HUES6 (cell line): ENCODE measurements around the gene HS6ST1.

Source experiments
- H3K27ac ChIP-seq: 2 replicates; pipeline ENCODE4 v1.7.0; 2013; ENCODE audit warnings: low read depth, mild to moderate bottlenecking, low read length, inconsistent platforms
- H3K27me3 ChIP-seq: 2 replicates; pipeline ENCODE4 v1.6.1; 2013; ENCODE audit warnings: low read length; ENCODE audit not compliant: control insufficient read depth, insufficient read depth
- H3K36me3 ChIP-seq: 2 replicates; pipeline ENCODE4 v1.6.1; 2013; ENCODE audit warnings: low read length; ENCODE audit not compliant: control insufficient read depth, insufficient read depth
- H3K4me1 ChIP-seq: 2 replicates; pipeline ENCODE4 v1.6.1; 2013; ENCODE audit warnings: low read length; ENCODE audit not compliant: control insufficient read depth, insufficient read depth
- H3K4me3 ChIP-seq: 2 replicates; pipeline ENCODE4 v1.5.1; 2013; ENCODE audit warnings: low read depth, low read length
- H3K9ac ChIP-seq: one replicate; pipeline ENCODE4 v1.6.1; 2013; ENCODE audit warnings: mild to moderate bottlenecking, low read length
- H3K9me3 ChIP-seq: 2 replicates; pipeline ENCODE4 v1.6.1; 2013; ENCODE audit warnings: low read depth, low read length; ENCODE audit not compliant: control insufficient read depth, insufficient read depth

HS6ST1 gene

GRCh38 chr2:128307595-128307994 is 11.1 kb downstream of the HS6ST1 start:
- peaks cover 14% of the 10 kb centered on the region; the same call in 1 of the 2 replicates for H3K36me3 ChIP-seq
- H3K27ac ChIP-seq: no peak overlapping the region
- no peaks in the 10 kb centered on the region for H3K9me3 ChIP-seq
- no peak overlapping the region for H3K4me3 ChIP-seq
- no peak overlapping the region for H3K9ac ChIP-seq
- no peaks in the 10 kb centered on the region for H3K27me3 ChIP-seq
- H3K4me1 ChIP-seq: peaks cover 36% of the 10 kb centered on the region

DNA sequence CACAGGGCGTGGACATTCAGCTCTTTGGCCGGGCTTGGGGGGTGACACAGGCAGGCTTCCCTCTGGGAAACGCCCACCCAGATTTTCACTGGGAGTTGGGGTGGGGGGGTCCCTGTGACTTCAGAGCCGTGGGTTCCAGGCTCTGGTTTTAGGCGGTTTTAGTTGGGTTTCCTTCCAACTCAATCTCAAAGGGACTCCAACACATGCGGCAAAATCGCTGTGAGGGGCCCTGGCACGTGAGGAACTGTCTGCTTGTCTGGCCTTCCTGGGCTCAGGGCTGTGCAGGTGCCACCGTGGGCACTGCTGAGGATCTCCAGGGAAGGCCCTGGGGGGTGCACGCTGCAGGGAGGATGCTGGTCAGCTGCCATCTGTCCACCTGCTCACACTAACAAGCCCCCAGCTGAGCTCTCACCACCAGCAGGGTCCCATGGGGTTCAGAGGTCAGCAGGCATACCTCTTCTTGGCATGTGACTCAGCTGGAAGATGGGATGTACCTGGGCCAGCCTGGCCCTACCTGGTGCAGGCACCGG is 11.7 kb downstream of the HS6ST1 start:
- Histone ChIP-seq H3K27me3 (no peaks in the 10 kb centered on the region), H3K9ac (no peak overlapping the region), H3K4me3 (no peak overlapping the region), H3K4me1 (peaks cover 36% of the 10 kb centered on the region), H3K36me3 (peaks cover 12% of the 10 kb centered on the region; the same call in 1 of the 2 replicates), H3K9me3 (no peaks in the 10 kb centered on the region), H3K27ac (no peak overlapping the region)

GRCh38 chr2:128306081-128306930 is 12.4 kb downstream of the HS6ST1 start:
- Histone ChIP-seq H3K27ac (no peak overlapping the region), H3K9ac (no peak overlapping the region), H3K9me3 (no peaks in the 10 kb centered on the region), H3K36me3 (peaks cover 8% of the 10 kb centered on the region; the same call in 1 of the 2 replicates), H3K4me1 (peaks cover 39% of the 10 kb centered on the region), H3K27me3 (no peaks in the 10 kb centered on the region), H3K4me3 (no peak overlapping the region)

DNA sequence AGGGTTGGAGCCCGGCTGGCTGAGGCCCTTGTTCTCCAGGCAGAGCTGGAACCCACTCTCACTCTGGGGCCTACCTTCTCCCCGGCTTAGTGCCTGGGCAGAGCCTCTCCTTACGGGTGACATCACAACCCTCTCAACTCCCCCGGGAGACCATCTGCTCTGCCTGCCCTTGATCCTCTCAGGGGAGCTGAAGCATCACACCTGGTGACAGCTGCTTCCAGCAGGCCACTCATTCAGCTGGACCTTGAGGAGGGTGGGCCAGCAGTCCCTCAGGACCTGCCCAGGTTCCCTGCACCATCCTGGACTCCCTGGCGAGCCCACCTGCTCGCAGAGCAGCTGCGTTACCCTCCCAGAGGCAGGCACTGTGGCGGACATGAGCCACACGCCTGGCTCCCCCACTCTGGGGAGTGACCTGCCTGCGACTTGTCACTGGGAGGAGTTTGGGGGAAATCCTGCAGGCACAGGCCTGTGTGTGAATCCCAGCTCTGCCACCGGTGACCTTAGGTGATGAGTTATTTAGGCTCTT is 13.1 kb downstream of the HS6ST1 start:
- Histone ChIP-seq H3K9me3 (no peaks in the 10 kb centered on the region), H3K36me3 (peaks cover 7% of the 10 kb centered on the region; the same call in 1 of the 2 replicates), H3K4me1 (peaks cover 36% of the 10 kb centered on the region), H3K4me3 (no peak overlapping the region), H3K27ac (no peak overlapping the region), H3K9ac (no peak overlapping the region), H3K27me3 (no peaks in the 10 kb centered on the region)

DNA sequence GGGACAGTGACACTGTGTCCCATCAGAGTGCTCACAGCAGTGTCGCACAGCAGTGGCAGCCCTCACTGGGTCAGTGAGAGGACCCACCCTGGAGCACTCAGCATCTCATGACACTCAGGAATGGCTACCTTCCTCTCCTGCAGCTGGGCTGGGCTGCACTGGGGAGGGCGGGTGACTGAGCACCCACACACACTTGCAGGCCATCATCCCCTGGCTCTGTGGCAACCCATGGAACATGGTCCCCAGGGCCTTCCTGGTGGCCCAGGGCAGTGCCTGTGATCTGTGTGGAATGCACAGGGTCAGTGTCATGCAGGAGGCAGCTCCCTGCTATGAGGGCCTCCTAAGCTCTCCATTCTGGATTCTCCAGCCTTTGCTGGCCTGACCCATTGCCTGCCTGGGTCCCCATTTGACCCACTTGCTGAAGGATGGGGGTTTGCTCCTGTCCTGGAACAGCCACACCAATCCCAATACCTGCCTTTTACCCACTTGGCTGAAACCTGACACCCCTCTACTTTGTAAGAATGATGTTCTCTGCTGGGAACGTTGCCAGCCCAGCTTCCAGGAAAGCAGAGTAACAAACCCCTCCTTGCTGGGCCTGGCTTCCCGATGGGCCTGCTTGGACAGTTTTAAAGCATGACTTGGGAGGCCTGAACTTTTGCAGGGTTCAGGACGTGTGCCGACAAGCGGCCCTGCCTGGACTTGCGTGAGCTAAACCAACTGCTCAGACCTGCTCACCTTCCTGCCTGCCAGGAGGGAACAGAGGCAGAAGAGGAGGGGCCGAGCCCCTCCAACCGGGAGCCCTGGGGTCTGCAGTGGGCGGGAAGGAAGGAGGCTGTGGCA is 13.7 kb downstream of the HS6ST1 start:
- Histone ChIP-seq H3K9me3 (no peaks in the 10 kb centered on the region), H3K4me1 (peaks cover 33% of the 10 kb centered on the region), H3K27ac (no peak overlapping the region), H3K36me3 (peaks cover 3% of the 10 kb centered on the region; the same call in 1 of the 2 replicates), H3K9ac (no peak overlapping the region), H3K4me3 (no peak overlapping the region), H3K27me3 (no peaks in the 10 kb centered on the region)

- no peaks in the 10 kb centered on the region for H3K27me3 ChIP-seq
- H3K4me1 ChIP-seq: peaks cover 37% of the 10 kb centered on the region
- peaks cover 3% of the 10 kb centered on the region; the same call in 1 of the 2 replicates for H3K36me3 ChIP-seq
- no peak overlapping the region for H3K9ac ChIP-seq
- no peak overlapping the region for H3K4me3 ChIP-seq
- H3K27ac ChIP-seq: no peak overlapping the region
- H3K9me3 ChIP-seq: no peaks in the 10 kb centered on the region
Observed at GRCh38 chr2:128304330-128304714, 14.3 kb downstream of the HS6ST1 start.

- Histone ChIP-seq H3K27me3 (no peaks in the 10 kb centered on the region), H3K27ac (no peak overlapping the region), H3K9me3 (no peaks in the 10 kb centered on the region), H3K9ac (no peak overlapping the region), H3K4me3 (no peak overlapping the region), H3K36me3 (peaks cover 3% of the 10 kb centered on the region; the same call in 1 of the 2 replicates), H3K4me1 (peaks cover 37% of the 10 kb centered on the region)
Observed at GRCh38 chr2:128303911-128304310, 14.8 kb downstream of the HS6ST1 start.

DNA sequence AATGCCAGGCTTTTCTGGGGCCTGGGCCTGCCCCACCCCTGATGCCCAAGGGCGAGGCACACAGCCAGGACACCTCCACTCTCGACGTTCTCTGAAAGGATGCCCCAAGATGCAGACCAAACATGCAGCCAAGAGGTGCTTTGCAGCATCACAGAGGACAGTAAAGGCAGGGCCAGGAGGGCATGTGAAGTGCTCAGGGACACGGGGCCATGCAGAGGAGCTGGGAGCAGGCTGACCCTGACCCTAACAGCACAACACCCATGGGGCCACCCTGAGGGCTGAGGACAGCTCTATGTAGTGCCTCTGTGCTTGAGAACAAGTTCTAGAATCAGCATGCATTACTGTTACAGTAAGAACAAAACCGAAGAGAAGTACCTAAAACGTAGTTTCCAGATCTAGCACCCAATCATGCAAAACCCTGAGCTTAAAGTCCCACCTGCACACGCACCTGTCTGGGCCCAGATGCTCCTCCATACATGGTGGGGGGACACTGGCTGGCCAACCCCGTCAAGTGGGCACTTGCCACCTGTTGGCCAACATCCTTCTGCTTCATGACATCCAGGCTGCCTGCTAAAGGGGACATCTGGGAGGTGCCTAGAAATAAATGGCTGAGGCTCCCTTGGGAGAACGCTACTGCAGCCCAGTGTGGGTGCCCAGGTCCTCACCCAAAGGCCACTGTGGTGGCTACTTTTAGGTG is 15.4 kb downstream of the HS6ST1 start:
- Histone ChIP-seq H3K9ac (no peak overlapping the region), H3K4me3 (no peak overlapping the region), H3K27me3 (no peaks in the 10 kb centered on the region), H3K4me1 (peaks cover 37% of the 10 kb centered on the region), H3K36me3 (peaks cover 3% of the 10 kb centered on the region; the same call in 1 of the 2 replicates), H3K27ac (no peak overlapping the region), H3K9me3 (no peaks in the 10 kb centered on the region)

- no peaks in the 10 kb centered on the region for H3K27me3 ChIP-seq
- H3K36me3 ChIP-seq: no peaks in the 10 kb centered on the region
- peaks cover 37% of the 10 kb centered on the region for H3K4me1 ChIP-seq
- no peak overlapping the region for H3K4me3 ChIP-seq
- H3K9me3 ChIP-seq: no peaks in the 10 kb centered on the region
- no peak overlapping the region for H3K9ac ChIP-seq
- H3K27ac ChIP-seq: no peak overlapping the region
Observed at GRCh38 chr2:128302744-128303067, 16.0 kb downstream of the HS6ST1 start.

GRCh38 chr2:128302011-128302743 is 16.5 kb downstream of the HS6ST1 start:
- no peak overlapping the region for H3K27ac ChIP-seq
- no peaks in the 10 kb centered on the region for H3K36me3 ChIP-seq
- no peak overlapping the region for H3K9ac ChIP-seq
- H3K4me3 ChIP-seq: no peak overlapping the region
- H3K9me3 ChIP-seq: no peaks in the 10 kb centered on the region
- no peaks in the 10 kb centered on the region for H3K27me3 ChIP-seq
- peaks cover 34% of the 10 kb centered on the region for H3K4me1 ChIP-seq
